NCI-H1105 (cell line): ENCODE data around the gene SNX27.
"Not testable (repeated sequence)": the region's sequence is repeated elsewhere in the genome, so short reads cannot be mapped to it uniquely, and the experiment has no call there.

Source experiments
- DNase-seq: peaks from one replicate; lab custom pipeline; 2025; lab: John Stamatoyannopoulos, UW

SNX27 gene

GRCh38 chr1:151611832-151612500, at the start of gene SNX27:
Gene SNX27 (plus strand): TSS chr1:151612050. CDS start chr1:151612202, 152 bp downstream.
- DNase-seq, result peak; percentile 94

DNA sequence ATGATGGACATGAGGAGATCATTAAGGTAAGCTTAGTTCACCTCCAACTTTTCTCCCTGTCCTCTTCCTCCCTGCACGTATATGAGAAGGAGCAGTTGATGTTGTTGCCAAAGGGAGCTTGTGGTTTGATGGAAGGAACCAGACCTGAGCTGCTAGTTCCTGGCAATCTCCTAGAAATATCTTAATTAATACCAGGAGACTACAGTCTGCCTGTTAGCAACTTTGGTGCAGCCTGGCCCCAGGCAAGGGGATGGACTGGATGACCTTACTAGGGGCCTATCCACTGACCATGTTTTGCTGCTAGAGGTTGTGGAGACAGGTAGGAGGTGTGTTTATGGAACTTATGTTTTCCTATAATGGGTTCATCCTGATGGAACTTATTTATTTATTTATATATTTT, 49.2 kb upstream of the SNX27 start:
- no peak for DNase-seq

DNA sequence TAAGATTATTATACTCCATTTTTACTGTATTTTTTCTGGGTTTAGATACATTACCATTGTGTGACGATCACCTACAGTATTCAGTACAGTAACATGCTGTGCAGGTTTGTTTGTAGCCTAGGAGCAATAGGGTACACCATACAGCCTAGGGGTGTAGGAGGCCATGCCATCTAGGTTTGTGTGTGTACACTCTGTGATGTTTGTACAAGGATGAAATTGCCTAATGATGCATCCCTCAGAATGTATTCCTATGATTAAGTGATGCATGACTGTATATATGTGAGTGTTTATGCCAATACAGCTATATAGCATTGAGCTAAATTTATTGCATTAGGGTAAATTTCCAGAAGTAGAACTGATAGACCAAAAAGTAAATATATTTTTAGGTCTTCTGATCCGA, 48.5 kb upstream of the SNX27 start:
- DNase-seq, result no peak

GRCh38 chr1:151565502-151566189, 46.2 kb upstream of the SNX27 start:
- no peak for DNase-seq

GRCh38 chr1:151568626-151569088, 43.2 kb upstream of the SNX27 start:
- no peak for DNase-seq

DNA sequence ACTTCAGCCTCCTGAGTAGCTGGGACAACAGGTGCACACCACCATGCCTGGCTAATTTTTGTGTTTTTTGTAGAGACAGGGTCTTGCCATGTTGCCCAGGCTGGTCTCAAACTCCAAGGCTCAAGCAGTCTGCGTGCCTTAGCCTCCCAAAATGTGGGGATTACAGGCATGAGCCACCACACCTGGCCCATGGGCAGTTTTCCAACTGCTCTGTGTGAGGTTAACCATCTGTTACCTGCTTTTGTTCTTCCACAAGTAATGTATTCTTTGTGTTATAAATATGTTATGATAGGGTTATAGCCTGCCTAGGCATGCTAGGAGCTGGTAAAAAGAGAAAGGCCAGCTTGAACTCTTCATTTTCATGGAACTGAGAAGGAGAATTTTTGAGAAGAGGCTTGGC, 41.0 kb upstream of the SNX27 start:
- peak; percentile 75 for DNase-seq

DNA sequence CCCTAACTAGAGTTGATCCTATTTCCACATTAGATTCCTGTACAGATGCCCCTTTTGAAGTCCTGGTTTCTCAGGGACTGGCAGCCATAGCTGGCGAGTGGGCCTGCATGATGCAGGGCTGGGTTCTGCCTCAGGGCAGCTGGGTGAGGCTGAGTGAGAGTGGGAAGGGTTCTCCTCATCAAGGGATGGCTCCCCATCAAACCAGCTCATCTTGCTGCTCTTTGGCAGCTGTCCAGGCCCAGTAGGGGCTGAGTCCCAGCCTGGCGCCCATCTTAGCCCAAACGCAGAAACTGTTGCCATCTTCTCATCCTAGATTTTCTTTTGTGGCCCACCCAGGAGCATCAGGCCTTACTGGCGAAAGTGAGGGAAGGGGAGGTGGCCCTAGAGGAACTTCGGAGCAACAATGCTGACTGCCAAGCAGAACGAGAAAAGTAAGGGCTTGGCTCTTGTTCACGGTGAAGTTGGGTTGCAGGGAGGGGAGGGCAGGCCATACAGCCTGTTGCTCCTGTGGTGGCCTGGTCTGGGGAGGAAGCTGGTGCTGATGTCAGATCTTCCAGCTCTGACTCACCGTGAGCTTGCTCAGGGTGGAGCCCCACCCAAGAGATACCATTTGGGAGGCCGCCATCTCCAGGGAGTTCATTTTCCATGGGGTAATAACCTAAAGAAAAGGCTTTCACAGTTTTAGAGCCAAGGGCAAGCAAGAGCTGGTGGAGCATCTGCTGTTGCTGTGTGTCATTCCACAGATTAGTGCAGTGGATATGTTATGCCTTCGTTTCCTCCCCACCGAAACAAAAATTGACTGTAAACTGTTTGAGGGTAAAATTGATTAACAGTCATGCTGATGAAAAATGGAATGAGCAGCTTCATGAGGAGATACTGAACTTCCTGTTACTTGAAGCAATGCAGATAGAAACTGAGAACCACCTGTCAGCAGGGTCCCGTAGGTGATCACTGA, 37.0 kb upstream of the SNX27 start:
- no peak for DNase-seq

GRCh38 chr1:151577173-151577572, 34.7 kb upstream of the SNX27 start:
- DNase-seq, result no peak

- DNase-seq, result no peak
Measured at GRCh38 chr1:151578941-151579340, 32.9 kb upstream of the SNX27 start.

GRCh38 chr1:151579436-151580225, 32.2 kb upstream of the SNX27 start:
- DNase-seq, result no peak

DNA sequence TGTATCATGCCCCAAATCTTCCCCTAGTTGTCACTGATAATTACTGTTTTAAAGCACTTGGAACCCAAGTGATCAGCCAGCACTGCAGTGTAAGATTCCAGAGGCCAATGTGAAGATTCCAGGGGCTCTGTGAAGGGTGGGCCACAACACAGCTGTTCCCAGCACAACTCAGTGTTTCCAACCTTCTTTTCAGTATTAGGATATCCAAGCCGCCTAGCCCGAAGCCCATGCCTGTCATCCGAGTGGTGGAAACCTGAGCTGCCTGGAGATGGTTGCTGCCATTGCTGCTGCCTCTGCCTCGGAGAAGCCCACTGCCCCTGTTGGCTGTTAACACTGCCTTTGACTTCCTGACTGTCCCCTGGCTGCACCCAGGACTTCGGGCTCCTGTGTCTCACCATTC, 30.4 kb upstream of the SNX27 start:
- no peak for DNase-seq

GRCh38 chr1:151581921-151582320, 29.9 kb upstream of the SNX27 start:
- no peak for DNase-seq

GRCh38 chr1:151583796-151584195, 28.1 kb upstream of the SNX27 start:
- no peak for DNase-seq

GRCh38 chr1:151584278-151584677, 27.6 kb upstream of the SNX27 start:
- DNase-seq, result no peak

DNA sequence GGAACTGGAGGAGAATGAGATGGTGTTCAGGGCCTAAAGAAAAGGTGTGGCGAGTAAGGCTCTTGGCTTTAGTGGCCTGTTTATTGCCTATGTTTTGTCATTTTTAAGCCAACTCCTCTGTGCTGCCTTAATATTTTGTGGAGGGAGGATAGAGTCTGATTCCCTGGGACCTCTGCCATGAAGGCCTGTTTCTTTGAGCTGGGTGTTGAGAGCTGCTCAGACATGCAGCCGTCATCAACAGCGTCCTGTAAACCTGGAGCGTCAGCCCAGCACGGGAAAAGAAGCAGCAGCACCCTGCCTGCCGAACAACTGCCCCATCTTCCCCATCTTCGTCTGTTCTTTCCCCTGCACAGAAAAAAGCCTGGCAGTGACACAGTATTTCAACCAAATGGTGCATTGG, 27.1 kb upstream of the SNX27 start:
- DNase-seq, result no peak

GRCh38 chr1:151585622-151586021, 26.2 kb upstream of the SNX27 start:
- no peak for DNase-seq

DNA sequence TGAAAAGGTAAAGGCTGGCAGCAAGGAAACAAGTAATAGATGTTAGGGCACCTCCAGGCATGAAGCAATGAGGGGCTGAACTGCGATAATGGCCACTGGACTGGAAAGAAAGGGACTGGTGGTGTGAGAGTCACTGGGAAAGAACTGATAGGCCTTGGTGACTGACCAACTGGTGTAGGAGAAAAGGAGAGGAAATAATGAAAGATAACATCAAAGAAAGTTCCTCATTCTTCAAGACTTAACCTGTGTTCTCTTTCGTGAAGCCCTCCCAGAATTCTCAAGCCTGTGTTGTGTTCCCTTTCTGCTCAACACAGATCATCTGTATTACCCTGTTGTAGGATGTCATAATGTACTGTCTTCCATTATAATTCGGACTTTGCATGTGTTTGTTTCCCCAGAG, 20.9 kb upstream of the SNX27 start:
- no peak for DNase-seq

DNA sequence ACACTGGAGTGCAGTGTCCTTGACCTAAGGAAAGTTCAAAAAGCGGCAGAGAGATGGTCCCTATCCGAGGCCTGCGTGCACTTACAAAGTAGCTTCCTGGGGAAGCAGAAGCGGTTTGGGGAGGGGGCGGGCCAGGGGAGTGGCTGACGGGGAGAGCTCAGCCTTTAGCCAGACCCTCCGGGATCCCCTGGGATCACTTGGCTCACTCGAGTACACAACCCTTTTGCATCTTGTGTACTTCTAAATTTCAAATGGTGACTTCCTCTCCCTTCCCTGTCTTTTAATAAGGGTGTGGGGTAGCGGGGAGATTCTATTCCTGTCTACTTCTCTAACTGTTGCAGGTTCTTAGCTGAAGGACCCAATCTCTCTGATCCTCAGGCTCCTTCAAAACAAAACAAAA, 18.1 kb upstream of the SNX27 start:
- DNase-seq, result no peak

DNA sequence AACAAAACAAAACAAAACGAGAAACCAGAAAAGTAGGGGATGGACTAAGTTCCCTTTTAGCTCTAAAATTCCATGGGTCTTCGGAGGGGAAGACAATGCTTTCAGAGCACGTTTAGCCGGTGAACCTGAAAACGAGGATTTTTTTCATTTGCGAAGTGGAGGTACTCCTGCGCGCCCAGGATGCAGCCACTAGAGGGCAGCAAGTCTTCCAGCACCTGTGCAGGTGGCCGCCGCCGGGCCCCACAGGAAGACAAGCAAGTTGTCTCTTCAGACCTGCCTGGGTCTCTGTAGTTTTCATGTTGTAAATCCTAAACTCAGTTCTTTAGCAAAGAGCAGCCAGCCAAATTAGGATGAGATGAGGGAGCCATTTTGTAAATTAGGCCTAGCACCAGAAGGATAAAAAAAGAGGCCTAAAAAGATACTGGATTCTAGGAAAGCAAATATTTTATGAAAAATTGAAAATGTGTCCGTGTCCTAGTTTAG, 17.7 kb upstream of the SNX27 start:
- peak; percentile 87 for DNase-seq

GRCh38 chr1:151596166-151596953, 15.5 kb upstream of the SNX27 start:
- no peak for DNase-seq

DNA sequence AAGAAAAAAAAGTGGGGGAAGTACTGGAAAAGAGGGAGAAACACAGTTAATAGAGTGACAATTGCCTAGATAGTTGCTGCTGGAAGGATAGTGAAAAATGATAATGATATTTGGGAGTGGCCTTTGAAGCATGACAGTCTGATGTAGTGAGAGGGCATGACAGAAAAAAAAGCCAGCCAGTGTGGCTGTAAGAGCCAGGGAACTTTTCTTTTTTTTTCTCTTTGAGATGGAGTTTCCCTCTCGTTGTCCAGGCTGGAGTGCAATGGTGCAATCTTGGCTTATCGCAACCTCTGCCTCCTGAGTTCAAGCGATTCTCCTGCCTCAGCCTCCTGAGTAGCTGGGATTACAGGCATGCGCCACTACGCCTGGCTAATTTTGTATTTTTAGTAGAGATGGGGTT, 9.3 kb upstream of the SNX27 start:
- not testable (repeated sequence) for DNase-seq
